OCI-LY1 (cell line): Measurements from ENCODE around the gene CXXC4.

Experiments
- H2AFZ ChIP-seq: fragments of 200-600 bp; sonication (generic), shearing (Covaris generic); 2 replicates; pipeline ENCODE4 v1.6.0; 2014; ENCODE audit warnings: antibody characterized with exemption, mild to moderate bottlenecking, low read length
- H3F3A ChIP-seq: fragments of 200-600 bp; sonication (generic), shearing (Covaris generic); 2 replicates; pipeline ENCODE4 v1.6.0; 2014; ENCODE audit warnings: mild to moderate bottlenecking, antibody characterized with exemption, low read length, moderate library complexity; ENCODE audit not compliant: insufficient read depth
- H3K27ac ChIP-seq: fragments of 200-600 bp; sonication (generic); 2 replicates; pipeline ENCODE4 v1.5.1; 2014; ENCODE audit warnings: low read length, mixed run types, mild to moderate bottlenecking, low read depth; ENCODE audit not compliant: poor library complexity, severe bottlenecking
- H3K27me3 ChIP-seq: fragments of 200-600 bp; sonication (generic); 2 replicates; pipeline ENCODE4 v1.6.0; 2014; ENCODE audit warnings: antibody characterized with exemption, mild to moderate bottlenecking, low read length, moderate library complexity; ENCODE audit not compliant: insufficient read depth
- H3K36me3 ChIP-seq: fragments of 200-600 bp; sonication (generic); 2 replicates; pipeline ENCODE4 v1.6.1; 2014; ENCODE audit warnings: mild to moderate bottlenecking, antibody characterized with exemption, low read length, moderate library complexity, mixed read lengths; ENCODE audit not compliant: insufficient read depth
- H3K4me1 ChIP-seq: fragments of 200-600 bp; sonication (generic); 2 replicates; pipeline ENCODE4 v1.5.1; 2014; ENCODE audit warnings: mild to moderate bottlenecking, low read length, moderate library complexity; ENCODE audit not compliant: insufficient read depth, severe bottlenecking
- H3K4me2 ChIP-seq: fragments of 200-600 bp; sonication (generic), shearing (Covaris generic); 2 replicates; pipeline ENCODE4 v1.6.1; 2014; ENCODE audit warnings: low read length
- H3K4me3 ChIP-seq: fragments of 200-600 bp; sonication (generic); 2 replicates; pipeline ENCODE4 v1.5.1; 2014; ENCODE audit warnings: low read length, low read depth, mild to moderate bottlenecking, mixed read lengths; ENCODE audit not compliant: poor library complexity, severe bottlenecking
- H3K79me2 ChIP-seq: fragments of 200-600 bp; shearing (Covaris generic); 2 replicates; pipeline ENCODE4 v1.6.1; 2016; ENCODE audit warnings: mixed run types, low read length, mixed read lengths; ENCODE audit not compliant: insufficient read depth
- H3K9ac ChIP-seq: fragments of 200-600 bp; sonication (generic), shearing (Covaris generic); 2 replicates; pipeline ENCODE4 v1.6.1; 2014; ENCODE audit warnings: mild to moderate bottlenecking, low read length, mixed read lengths
- H3K9me2 ChIP-seq: fragments of 200-600 bp; sonication (generic), shearing (Covaris generic); 2 replicates; pipeline ENCODE4 v1.6.1; 2014; ENCODE audit warnings: low read depth, mild to moderate bottlenecking, low read length, mixed read lengths
- H3K9me3 ChIP-seq: fragments of 200-600 bp; shearing (Covaris generic); 2 replicates; pipeline ENCODE4 v1.6.1; 2014; ENCODE audit warnings: low read length, mixed read lengths
- H4K20me1 ChIP-seq: fragments of 200-600 bp; sonication (generic), shearing (Covaris generic); 2 replicates; pipeline ENCODE4 v1.6.0; 2016; ENCODE audit warnings: mild to moderate bottlenecking, low read length; ENCODE audit not compliant: insufficient read depth
- CTCF ChIP-seq: fragments of 200-600 bp; sonication (generic), shearing (Covaris generic); IDR thresholded peaks from 2 replicates; pipeline ENCODE4 v1.5.1; 2017; ENCODE audit warnings: mild to moderate bottlenecking, antibody characterized with exemption, low read length, moderate library complexity, mixed read lengths
- EZH2 ChIP-seq: fragments of 200-600 bp; sonication (generic), shearing (Covaris generic); IDR thresholded peaks from 2 replicates; pipeline ENCODE4 v1.8.0; 2017; ENCODE audit warnings: borderline replicate concordance, mixed run types, mild to moderate bottlenecking, antibody characterized with exemption, low read length, moderate library complexity, mixed read lengths

The CXXC4 gene

GRCh38 chr4:104531390-104531789 is 36.7 kb upstream of the CXXC4 start:
- Histone ChIP-seq H3K27me3 (no peaks in the 10 kb centered on the region), H3K9ac (no peak overlapping the region), H2AFZ (no peak overlapping the region), H3K4me2 (no peak overlapping the region), H3K79me2 (no peaks in the 10 kb centered on the region), H3K36me3 (no peaks in the 10 kb centered on the region), H3K9me2 (no peaks in the 10 kb centered on the region), H3K4me3 (no peak overlapping the region), H3F3A (no peaks in the 10 kb centered on the region), H3K9me3 (no peaks in the 10 kb centered on the region), H4K20me1 (no peaks in the 10 kb centered on the region), H3K4me1 (no peaks in the 10 kb centered on the region), H3K27ac (no peak overlapping the region)
- TF ChIP-seq CTCF (peak; percentile 23; the same call in 1 of the 2 replicates), EZH2 (no peak)

GRCh38 chr4:104530426-104530825 is 35.7 kb upstream of the CXXC4 start:
- Histone ChIP-seq H3K9me2 (no peaks in the 10 kb centered on the region), H3K27ac (no peak overlapping the region), H3K4me2 (no peak overlapping the region), H3K9ac (no peak overlapping the region), H3F3A (no peaks in the 10 kb centered on the region), H3K9me3 (no peaks in the 10 kb centered on the region), H4K20me1 (no peaks in the 10 kb centered on the region), H3K4me1 (no peaks in the 10 kb centered on the region), H3K79me2 (no peaks in the 10 kb centered on the region), H3K27me3 (no peaks in the 10 kb centered on the region), H3K4me3 (no peak overlapping the region), H3K36me3 (no peaks in the 10 kb centered on the region), H2AFZ (no peak overlapping the region)
- no peak for TF ChIP-seq EZH2
- TF ChIP-seq CTCF, result no peak

DNA sequence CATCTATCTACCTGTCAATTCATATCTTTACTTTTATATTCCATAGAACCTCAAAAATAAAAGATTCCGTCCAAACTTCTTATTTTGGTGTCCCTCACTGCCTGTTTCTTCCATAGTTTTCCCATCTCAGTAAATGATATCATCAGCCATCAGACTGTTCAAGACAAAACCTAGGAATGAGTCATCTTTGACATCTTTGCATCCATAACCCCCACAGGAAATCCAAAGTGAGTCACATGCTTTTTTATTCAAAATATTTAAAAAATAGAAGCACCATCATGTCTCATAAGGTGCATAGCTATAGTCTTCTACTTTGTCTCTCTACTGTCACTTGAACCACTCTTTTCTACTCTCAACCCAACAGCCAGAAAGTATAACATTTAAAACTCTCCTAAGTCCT is 29.9 kb upstream of the CXXC4 start:
- H3K4me1 ChIP-seq, result no peaks in the 10 kb centered on the region
- no peaks in the 10 kb centered on the region for H3K9me3 ChIP-seq
- H3K9ac ChIP-seq, result no peak overlapping the region
- no peak for TF ChIP-seq CTCF
- TF ChIP-seq EZH2, result no peak
- H3K27me3 ChIP-seq, result no peaks in the 10 kb centered on the region
- no peak overlapping the region for H3K4me2 ChIP-seq
- no peaks in the 10 kb centered on the region for H3K79me2 ChIP-seq
- H3K4me3 ChIP-seq, result no peak overlapping the region
- no peaks in the 10 kb centered on the region for H3K36me3 ChIP-seq
- no peaks in the 10 kb centered on the region for H3F3A ChIP-seq
- no peaks in the 10 kb centered on the region for H3K9me2 ChIP-seq
- no peak overlapping the region for H3K27ac ChIP-seq
- no peaks in the 10 kb centered on the region for H4K20me1 ChIP-seq
- H2AFZ ChIP-seq, result no peak overlapping the region
